NCI-H128 (cell line): ENCODE data around the gene TNFRSF21.
A peak's percentile ranks its signal among the peaks of the same experiment; 100 is the strongest.
"Not testable (repeated sequence)": the region's sequence is repeated elsewhere in the genome, so short reads cannot be mapped to it uniquely, and the experiment has no call there.

Source experiments
- DNase-seq: peaks from one replicate; lab custom pipeline; 2025; ENCODE audit not compliant: unreplicated experiment; lab: John Stamatoyannopoulos, UW

The TNFRSF21 gene, protein sequence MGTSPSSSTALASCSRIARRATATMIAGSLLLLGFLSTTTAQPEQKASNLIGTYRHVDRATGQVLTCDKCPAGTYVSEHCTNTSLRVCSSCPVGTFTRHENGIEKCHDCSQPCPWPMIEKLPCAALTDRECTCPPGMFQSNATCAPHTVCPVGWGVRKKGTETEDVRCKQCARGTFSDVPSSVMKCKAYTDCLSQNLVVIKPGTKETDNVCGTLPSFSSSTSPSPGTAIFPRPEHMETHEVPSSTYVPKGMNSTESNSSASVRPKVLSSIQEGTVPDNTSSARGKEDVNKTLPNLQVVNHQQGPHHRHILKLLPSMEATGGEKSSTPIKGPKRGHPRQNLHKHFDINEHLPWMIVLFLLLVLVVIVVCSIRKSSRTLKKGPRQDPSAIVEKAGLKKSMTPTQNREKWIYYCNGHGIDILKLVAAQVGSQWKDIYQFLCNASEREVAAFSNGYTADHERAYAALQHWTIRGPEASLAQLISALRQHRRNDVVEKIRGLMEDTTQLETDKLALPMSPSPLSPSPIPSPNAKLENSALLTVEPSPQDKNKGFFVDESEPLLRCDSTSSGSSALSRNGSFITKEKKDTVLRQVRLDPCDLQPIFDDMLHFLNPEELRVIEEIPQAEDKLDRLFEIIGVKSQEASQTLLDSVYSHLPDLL

DNA sequence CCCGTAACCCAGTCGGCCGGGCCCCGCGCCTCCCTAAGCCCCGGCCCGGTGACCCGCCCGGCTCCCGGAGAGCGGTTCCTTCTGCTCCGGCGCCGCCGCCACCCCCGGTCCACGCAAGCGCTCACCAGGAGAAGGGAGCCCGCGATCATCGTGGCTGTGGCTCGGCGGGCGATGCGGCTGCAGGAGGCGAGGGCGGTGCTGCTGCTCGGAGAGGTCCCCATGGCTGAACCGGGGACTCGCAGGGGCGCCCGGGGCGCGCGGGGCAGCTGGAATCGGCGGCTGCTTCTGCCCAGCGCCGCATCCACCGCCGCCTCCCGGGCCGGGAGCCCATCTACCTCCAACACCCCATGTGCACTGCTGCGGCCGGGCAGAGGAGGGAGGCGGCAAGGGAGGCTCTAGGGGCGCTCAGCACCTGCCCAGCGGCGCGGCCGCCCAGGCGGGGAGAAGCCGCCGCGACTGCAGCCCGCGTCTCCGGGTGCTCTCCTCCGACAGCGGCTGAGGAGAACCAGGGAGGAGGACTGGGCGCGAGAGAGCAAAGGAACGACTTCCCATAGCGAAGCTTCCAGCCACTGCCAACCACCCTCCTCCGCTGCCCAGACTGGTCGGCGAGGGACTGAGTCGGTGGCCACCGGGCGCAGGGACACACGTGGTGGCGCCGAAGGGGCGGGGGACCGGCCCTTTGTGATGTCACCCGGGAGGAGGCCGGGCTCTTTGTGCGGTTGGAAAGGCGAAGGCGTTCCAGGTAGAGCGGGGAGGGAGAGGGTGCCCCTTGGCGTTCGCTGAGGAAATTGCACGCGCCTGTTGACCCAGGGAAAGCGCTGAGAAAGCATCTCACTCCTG is at the start of gene TNFRSF21:
TSS of gene TNFRSF21 (minus strand) at position 615 of the 840 bp plus-strand sequence. CDS start at position 221, 394 bp downstream.
- DNase-seq, result peak; percentile 77

DNA sequence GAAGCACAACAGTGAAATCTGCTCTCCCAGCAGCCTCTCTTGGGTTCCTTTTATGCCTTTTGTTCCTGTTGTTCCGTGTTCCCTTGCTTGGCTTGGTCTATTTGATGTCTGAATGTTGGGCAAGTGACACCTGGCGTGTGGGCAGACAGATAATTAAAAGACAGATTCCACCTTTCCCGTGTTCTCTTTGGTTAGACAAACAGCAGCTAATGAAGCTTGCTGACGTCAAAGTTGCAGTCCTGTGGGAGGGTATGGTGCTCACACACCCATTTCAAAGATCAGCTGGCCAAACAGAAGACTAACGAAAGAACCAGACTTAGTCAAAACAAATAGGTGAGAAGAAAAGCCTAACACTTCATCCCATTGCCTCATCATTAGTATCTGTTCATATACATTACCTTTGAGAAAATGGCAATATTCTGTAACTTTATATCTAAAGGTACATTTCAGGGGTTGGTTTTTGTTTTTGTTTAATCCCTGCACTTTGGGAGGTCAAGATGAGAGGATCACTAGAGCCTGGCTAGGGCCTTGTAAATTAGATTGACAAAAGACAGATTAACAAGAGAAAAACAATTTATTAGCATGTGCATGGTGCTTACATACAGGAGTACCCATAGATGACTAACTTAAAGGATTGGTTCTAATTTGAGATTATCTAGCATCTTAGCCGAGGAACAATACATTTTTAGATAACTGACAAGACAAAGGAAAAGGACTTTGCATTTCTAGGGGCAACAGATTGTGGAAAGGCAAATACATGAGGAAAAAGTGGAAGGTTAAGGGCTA is 48.9 kb upstream of the TNFRSF21 start:
- DNase-seq, result no peak

DNA sequence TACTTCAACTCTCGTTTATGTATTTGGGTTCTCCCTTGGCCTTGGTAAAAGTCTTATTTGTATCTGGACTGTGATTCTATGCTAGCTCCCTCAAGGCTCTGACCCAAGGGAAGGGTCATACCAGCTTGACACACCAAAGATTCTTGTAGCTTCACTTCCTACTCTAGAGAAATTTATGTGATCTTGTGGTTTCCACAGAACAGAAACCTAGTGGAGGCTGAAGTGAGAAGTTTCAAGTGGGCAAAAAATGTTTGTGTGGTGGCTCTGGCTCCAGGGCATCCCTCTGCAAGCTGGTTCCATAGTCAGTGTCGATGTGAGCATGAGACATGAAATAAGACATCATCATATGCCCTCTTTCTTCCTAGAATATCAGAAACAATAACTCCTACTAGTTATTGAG is 48.1 kb upstream of the TNFRSF21 start:
- DNase-seq, result no peak

DNA sequence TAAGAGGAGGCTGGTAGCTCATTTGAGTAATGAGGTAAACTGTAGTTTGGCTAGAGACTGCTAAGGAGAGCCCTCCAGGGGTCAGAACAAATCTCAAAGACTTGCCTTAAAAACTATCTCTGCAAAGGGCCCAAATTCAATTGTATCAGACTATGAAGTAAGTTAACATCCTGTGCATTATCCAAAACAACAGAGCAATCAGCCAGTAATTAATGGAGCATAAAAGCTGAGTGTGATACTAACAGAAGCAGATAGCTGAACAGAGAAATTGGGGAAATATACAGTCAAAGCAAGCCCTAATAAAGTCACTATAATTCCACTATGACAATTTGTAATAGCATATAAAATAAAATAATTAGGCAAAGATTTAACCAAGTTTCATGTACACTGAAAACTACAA is 45.8 kb upstream of the TNFRSF21 start:
- DNase-seq, result no peak

DNA sequence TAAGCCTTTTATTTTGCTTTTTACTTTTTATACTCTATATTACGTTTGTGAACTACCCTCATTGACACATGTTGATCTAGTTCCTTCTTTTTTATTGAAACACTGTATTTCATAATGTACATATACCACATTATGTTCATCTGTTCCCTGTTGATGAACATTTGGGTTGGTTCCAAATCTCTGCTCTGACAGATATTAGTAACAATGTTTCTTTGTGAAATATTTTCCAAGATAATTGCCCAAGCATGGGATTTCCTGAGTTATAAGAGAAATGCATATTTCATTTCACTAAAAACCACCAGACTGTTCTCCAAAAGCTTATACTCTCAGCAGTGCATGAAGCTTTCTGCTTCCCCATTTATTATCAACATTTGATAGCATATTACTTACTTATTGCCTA is 44.2 kb upstream of the TNFRSF21 start:
- no peak for DNase-seq

DNA sequence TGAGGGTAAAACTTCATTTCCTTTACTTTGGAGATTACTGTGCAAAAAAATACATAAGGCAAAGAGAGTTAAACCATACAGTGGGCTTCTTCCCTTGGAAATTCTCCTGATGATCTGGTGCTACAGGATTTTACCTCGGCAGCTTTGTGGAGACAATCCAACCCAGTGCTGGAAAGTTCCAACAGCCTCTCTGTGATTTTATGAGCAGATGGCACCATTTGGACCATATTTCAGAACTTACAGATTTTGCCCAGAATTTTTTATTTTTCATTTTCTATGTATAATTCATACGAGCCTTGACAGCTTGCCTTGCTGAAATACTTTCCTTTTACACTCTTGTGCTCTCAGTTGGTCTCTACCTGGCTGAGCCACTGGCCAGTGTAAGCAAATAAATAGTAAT is 43.3 kb upstream of the TNFRSF21 start:
- DNase-seq, result no peak

DNA sequence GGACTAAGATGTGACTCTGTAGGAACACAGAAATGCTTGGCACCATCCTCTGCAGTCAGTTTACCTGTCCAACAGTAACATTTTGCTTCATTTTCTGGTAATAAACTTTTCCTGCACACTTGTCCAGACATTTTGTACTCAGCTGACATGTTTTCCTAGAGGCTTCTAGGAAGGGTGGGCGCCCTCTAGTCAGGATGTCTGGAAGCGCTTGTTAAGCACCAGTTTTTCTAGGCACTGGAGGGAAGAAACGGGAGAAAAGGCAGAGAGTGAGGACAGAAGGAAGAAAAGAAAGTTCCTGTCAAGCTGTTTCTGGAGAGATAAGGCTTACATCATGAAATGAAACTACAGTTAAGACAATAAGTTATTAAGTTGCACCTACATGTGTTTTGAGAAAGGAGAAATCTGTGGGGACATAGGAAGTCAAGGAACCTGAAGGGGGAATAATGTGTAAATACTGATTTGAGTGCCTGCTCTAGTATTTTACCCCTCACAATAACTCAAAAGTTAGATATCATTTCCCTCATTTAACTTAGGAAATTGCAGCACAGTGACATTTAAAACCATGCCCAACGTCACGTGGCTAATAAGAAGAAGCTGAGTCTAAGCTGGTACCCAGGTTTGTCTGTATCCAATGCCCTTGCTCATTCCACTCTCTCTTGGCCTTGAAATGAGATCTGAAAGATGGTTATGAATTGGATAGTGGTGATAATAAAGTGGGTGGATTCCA is 42.7 kb upstream of the TNFRSF21 start:
- no peak for DNase-seq

DNA sequence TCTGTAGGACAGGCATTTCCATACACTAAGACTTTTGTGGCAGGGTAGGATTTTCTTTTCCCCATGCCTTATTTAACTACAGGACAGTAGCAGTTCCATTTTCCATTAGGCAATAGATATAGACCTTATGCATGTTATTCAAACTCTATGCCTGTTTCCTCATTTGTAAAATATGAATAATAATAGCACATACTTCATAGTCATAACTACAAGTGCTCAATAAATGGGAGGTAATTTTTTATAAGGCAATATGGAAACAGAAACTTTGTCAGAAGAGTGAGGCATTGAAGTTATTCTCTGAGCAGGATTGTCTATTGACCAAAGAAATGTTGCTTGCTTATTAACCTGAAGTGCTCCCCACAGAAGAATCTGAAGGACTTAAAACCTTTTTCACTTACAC is 41.9 kb upstream of the TNFRSF21 start:
- DNase-seq, result no peak

DNA sequence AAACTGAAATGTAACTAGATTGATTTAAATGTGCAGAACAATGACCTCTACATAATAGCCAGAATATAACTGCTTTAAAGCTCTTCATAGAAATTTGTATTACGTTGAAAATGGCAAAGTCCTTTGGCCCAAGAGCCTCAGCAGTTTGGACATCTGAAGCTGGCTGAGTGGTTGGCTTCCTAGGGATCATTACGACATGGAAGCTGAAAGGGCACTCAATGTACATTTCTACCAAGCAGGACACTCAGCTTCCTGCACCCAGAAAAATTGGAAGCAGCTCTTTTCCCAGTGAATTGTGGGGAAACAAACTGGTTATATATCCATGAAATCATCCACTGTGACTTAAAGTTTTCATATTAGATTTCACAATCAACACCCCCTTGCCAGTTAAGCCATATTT is 40.2 kb upstream of the TNFRSF21 start:
- no peak for DNase-seq

DNA sequence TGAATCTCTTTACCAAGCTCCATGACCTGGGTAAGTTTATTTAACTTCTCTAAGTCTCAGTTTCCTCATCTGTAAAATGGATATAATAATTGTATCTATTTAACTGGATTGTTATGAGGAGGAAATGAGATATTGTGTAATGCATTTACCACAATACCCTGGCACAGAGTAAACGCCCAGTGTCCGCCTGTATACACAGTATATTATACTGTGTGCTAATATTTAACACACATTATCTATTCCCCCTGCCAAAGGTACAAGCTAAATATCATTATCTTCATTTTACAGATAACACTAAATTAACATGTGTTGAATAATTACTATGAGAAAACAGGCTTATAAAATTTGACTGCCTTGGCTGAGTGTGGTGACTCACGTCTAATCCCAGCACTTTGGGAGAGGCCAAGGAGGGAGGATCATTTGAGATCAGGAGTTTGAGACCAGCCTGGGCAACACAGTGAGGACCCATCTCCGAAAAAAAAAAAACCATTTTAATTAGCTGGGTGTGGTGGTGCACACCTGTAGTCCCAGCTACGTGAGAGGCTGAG is 38.7 kb upstream of the TNFRSF21 start:
- DNase-seq, result no peak

DNA sequence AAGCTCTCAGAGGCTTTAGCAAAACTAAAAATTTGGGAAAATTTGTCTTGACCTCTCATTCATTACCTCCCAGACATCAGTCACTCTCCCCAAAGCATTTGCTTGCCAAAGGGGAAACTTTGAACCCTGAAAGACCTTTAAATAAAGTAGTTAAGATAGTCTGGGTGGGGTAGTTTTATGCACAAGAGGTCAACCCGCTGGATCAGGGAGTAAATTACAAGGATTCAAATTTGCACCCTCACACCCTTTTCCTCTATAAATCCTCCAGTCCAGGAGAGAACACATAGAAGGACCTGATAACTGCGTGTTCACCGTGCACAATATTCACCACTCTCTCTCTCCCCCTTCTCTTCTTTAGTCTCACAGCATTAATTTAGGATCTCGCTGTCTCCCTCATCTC is 36.1 kb upstream of the TNFRSF21 start:
- DNase-seq, result no peak

DNA sequence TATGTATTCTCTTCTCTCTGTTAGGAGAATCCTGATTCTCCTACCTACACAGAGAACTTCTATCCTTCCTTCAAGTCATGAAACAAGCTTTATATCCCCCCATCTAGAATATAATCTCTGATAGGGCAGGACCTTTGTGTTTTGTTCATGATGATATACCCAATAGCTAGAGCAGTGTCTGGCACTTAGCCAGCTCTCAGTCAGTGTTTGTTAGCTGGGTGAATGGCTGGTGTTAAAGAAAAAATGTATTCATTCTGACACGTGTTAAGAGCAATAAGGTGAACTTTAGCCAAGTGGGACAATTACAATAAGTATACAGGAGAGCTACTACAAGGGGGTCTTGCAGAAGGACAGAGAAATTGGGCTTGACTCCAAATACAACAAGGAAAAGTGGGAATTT is 34.3 kb upstream of the TNFRSF21 start:
- DNase-seq, result no peak

DNA sequence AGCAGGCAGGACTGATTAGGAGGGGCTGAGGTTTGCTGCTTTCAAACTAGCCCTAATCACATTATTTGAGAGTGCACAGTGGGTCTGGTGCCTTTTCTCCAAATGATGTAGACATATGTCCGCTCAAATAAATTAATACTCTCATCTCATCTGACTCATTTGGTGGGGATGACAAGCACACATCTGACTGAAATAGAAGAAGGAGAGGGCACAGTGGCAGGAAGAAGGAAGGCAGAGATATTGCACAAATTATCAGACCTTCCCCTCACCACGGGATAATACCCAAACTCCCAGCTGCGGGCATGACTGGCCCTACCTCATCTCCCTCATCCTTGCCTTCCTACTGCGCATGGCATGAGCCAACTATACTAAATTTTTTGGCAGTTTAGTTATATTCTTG is 33.9 kb upstream of the TNFRSF21 start:
- no peak for DNase-seq

DNA sequence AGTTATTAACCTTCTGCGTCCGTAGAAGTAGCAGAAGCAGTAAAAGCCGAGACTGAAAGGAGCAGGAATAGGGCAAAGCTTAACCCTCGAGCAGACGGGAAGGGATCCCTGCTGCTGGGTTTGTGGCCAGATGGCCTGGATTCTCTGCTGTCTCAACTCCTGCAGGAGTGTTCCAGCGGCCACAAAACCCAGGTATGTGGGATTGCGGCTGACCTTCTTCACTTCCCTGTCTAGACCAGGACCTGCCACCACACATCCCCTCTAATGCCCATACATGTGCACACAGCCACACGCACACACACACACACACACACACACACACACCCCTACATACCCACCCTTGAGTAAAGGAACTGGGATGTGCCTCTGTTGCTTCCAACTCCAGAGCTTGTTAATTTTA is 33.1 kb upstream of the TNFRSF21 start:
- no peak for DNase-seq

DNA sequence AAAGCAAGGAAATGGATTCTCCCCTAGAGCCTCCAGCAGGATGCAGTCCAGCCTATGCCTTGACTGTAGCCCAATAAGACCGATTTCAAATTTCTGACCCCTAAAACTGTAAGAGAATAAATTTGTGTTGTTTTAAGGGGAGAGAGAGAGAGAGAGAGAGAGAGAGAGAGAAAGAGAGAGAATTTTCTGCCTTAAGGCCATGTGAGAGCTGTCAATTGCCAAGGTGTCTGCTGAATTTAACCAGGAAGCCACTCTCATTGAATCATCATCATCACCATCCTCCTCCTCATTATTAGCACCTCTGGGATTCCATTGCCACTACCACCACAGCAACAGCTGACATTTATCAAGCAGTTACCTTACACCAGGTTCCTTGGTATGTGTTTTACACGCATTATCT is 27.8 kb upstream of the TNFRSF21 start:
- no peak for DNase-seq

DNA sequence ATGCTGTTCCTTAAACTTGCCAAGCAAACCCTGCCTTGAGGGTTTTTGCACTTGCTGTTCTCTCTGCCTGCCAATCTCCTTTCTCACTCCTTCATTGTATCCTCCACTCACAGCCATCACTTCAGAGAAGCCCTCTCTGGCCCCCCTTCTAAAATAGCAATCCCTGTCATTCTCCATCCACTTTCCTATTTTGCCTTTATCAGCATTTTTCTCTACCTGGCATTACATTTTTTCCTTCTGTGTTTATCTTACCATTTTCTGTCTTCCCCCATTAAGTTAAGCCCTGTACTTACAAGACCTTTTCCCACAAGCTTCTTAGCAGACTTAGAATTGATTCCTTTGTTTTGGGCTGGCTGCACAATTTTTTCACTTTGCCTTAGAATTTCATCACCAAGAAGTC is 26.6 kb upstream of the TNFRSF21 start:
- no peak for DNase-seq

DNA sequence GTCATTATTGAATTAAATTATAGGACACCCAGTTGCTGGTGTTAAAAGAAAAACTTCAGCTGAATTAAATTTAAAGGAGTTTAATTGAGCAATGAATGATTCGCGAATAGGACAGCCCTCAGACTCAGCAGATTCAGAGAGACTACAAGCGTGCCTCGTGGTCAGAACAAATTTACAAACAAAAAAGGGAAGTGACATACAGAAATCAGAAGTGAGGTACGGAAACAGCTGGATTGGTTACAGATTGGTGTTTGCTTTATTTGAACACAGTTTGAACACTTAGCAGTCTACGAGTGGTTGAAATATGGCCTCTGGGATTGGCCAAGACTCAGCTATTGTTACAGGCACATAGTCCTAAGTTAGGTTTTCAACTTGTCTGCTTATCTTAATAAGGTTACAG is 25.8 kb upstream of the TNFRSF21 start:
- DNase-seq, result no peak

DNA sequence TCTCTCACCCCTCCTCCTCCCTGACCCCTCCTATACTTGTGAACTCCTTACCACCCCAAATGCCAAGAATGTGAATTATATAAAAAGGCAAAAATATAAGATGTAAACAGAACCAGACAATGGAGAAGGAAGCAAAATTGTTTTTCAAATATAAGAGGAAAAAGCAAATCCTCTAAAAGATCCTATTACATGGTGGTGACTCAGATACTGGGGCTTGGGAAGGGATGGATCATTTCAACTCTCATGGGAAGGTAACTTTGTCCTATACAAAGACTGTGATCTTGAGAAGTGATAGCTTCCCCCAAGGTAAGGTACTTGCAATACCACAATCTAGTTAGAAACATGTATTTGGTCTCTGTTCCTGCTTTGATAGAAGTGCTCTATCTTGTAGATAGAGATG is 24.6 kb upstream of the TNFRSF21 start:
- DNase-seq, result no peak

DNA sequence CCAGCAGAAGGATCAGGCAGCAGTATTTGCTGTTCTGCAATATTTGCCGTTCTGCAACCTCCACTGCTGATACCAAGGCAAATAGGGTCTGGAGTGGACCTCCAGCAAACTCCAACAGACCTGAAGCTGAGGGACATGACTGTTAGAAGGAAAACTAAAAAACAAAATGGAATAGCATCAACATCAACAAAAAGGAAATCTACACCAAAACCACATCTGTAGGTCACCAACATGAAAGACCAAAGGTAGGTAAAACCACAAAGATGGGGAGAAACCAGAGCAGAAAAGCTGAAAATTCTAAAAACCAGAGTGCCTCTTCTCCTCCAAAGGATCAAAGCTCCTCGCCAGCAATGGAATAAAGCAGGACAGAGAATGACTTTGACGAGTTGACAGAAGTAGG is 18.9 kb upstream of the TNFRSF21 start:
- DNase-seq, result not testable (repeated sequence)

DNA sequence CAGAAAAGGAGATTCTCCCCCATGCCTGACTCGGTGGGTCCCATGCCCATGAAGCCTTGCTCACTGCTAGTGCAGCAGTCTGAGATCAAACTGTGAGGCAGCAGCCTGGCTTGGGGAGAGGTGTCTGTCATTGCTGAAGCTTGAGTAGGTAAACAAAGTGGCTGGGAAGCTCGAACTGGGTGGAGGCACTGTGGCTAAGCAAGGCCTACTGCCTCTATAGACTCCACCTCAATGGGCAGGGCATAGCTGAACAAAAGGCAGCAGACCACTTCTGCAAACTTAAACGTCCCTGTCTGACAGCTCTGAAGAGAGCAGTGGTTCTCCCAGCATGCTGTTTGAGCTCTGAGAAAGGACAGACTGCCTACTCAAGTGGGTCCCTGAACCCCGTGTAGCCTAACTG is 18.4 kb upstream of the TNFRSF21 start:
- not testable (repeated sequence) for DNase-seq
